ENCODE measurements around the gene ZNF318.
"Not testable (repeated sequence)": the region's sequence is repeated elsewhere in the genome, so short reads cannot be mapped to it uniquely, and the experiment has no call there.

ZNF318 gene

DNA sequence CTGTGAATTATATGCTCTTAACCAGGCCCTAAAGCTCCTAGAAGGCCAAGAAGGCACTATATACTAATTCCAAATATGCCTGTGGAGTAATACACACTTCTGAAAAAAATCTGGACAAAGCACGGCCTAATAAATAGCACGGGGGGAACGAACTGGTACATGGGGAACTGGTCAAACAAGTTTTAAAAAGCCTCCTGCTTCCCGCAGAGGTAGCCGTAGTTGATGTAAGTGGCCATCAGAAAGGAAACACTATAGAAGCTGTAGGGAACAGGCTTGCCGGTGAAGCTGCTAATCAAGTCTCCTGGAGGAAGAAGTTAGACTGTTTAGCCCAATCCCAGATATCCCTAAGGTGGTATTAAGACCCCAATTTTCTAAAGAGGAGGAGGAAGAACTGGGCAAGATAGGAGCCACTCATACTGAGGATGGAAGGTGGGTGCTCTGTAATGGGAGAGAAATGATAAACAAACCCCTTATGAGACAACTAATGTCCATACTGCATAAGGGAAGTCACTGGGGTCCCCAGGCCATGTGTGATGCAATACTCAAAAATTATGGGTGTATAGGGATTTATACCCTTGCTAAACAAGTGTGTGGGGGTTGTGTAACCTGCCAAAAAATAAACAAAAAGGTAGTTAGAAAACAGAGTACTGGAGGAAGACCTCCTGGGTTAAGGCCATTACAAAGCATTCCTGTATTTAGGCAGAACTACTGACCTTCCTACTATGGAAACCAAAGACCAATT lies 27.1 kb upstream of the ZNF318 start:
- TF ChIP-seq, protein P1, sequence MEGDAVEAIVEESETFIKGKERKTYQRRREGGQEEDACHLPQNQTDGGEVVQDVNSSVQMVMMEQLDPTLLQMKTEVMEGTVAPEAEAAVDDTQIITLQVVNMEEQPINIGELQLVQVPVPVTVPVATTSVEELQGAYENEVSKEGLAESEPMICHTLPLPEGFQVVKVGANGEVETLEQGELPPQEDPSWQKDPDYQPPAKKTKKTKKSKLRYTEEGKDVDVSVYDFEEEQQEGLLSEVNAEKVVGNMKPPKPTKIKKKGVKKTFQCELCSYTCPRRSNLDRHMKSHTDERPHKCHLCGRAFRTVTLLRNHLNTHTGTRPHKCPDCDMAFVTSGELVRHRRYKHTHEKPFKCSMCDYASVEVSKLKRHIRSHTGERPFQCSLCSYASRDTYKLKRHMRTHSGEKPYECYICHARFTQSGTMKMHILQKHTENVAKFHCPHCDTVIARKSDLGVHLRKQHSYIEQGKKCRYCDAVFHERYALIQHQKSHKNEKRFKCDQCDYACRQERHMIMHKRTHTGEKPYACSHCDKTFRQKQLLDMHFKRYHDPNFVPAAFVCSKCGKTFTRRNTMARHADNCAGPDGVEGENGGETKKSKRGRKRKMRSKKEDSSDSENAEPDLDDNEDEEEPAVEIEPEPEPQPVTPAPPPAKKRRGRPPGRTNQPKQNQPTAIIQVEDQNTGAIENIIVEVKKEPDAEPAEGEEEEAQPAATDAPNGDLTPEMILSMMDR (IDR thresholded peaks at IDR 0.05; ENCODE audit: low read depth, low read length), result no peak
- H3K27me3 ChIP-seq (ENCODE audit: insufficient read depth, low read depth, severe bottlenecking), result no peaks in the 10 kb centered on the region
- DNase-seq, result no peak
- no peaks in the 10 kb centered on the region for H3K36me3 ChIP-seq
- H3K4me3 ChIP-seq (ENCODE audit: low read depth, low read length), result no peak overlapping the region
- H3K27ac ChIP-seq, result no peak overlapping the region
- peaks cover 4% of the 10 kb centered on the region for H3K9me3 ChIP-seq (ENCODE audit: severe bottlenecking)

DNA sequence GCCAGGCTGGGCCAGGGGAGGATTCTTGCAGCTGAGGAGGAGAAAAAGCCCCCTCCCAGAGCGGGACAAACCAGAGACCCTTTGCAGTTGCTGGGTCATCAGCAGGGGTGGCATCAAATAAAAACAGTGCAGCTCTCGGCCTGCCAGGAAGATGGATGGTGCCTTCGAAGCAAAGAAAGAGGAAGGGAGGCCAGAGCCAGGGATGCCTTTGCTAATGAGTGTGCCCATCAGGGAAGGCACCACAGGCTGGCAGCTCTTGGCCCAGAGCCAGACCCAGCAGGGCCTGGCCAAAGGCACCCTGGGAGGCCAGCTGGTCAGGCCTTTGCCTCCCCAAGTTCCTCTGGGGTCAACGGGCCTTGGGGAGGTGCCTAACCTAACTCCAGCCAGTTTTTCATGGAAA lies 26.3 kb upstream of the ZNF318 start:
- Histone ChIP-seq H3K4me3 (ENCODE audit: low read depth, low read length) (no peak overlapping the region), H3K27me3 (ENCODE audit: insufficient read depth, low read depth, severe bottlenecking) (no peaks in the 10 kb centered on the region), H3K36me3 (no peaks in the 10 kb centered on the region), H3K9me3 (ENCODE audit: severe bottlenecking) (peaks cover 4% of the 10 kb centered on the region), H3K27ac (no peak overlapping the region)
- TF ChIP-seq, protein P1 (IDR thresholded peaks at IDR 0.05; ENCODE audit: low read depth, low read length), result no peak
- DNase-seq, result no peak

DNA sequence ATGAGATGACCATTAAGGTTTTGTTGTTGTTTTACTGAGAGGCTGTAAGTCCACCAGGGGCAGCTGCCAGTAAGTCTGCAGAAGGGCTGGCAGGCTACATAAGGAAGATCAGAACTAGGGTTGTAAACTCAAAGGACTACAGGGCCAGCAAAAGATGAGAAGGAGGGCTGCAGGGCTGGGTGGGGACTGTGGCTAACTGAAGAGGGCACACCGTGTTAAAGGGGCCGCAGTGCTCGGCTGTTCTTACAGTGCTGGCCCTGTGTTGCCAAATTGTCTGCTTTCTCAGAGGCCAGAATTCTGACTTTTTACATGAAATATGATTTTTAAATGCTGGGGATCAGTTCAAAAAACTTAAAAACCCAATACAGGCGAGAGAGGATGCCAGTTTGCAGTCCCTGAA lies 25.5 kb upstream of the ZNF318 start:
- TF ChIP-seq, protein P1 (IDR thresholded peaks at IDR 0.05; ENCODE audit: low read depth, low read length), result no peak
- H3K9me3 ChIP-seq (ENCODE audit: severe bottlenecking), result peaks cover 4% of the 10 kb centered on the region
- H3K36me3 ChIP-seq, result no peaks in the 10 kb centered on the region
- no peak overlapping the region for H3K4me3 ChIP-seq (ENCODE audit: low read depth, low read length)
- H3K27me3 ChIP-seq (ENCODE audit: insufficient read depth, low read depth, severe bottlenecking), result no peaks in the 10 kb centered on the region
- no peak overlapping the region for H3K27ac ChIP-seq
- no peak for DNase-seq

DNA sequence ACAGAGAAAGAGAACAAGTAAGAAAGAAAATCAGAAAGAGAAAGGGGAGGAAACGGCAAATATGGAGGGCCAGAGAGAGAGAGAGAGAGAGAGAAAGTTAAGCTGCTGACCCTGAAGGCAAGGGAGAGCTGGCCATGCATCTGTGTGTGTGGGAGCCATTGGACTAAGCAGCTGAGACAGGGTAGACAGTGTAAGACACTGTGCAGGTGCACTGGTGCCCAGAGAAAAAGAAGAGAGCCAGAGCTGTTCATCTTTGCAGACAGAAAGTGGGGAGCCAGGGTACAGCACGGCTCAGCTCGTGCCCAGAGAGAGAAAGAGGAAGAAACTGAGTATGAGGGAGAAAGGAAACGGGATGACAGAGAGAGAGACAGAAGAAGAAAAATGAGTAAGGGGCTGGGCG lies 24.2 kb upstream of the ZNF318 start:
- Histone ChIP-seq H3K4me3 (ENCODE audit: low read depth, low read length) (no peak overlapping the region), H3K27me3 (ENCODE audit: insufficient read depth, low read depth, severe bottlenecking) (no peaks in the 10 kb centered on the region), H3K27ac (no peak overlapping the region), H3K9me3 (ENCODE audit: severe bottlenecking) (peaks cover 4% of the 10 kb centered on the region), H3K36me3 (no peaks in the 10 kb centered on the region)
- TF ChIP-seq, protein P1 (IDR thresholded peaks at IDR 0.05; ENCODE audit: low read depth, low read length), result no peak
- no peak for DNase-seq

DNA sequence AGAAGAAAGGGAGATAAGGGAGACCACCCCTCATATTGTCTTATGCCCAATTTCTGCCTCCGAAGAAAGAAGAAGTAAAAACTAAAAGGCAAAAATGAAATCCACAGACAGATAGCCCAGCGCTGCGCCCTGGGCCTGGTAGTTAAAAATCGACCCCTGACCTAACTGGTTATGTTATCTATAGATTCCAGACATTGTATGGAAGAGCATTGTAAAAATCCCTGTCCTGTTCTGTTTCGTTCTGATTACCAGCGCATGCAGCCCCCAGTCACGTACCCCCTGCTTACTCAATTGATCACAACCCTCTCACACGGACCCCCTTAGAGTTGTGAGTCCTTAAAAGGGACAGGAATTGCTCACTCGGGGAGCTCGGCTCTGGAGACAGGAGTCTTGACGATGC lies 23.7 kb upstream of the ZNF318 start:
- H3K27ac ChIP-seq; DNase-seq; H3K36me3 ChIP-seq; H3K4me3 ChIP-seq (ENCODE audit: low read depth, low read length); H3K27me3 ChIP-seq (ENCODE audit: insufficient read depth, low read depth, severe bottlenecking); H3K9me3 ChIP-seq (ENCODE audit: severe bottlenecking): not testable (repeated sequence)

DNA sequence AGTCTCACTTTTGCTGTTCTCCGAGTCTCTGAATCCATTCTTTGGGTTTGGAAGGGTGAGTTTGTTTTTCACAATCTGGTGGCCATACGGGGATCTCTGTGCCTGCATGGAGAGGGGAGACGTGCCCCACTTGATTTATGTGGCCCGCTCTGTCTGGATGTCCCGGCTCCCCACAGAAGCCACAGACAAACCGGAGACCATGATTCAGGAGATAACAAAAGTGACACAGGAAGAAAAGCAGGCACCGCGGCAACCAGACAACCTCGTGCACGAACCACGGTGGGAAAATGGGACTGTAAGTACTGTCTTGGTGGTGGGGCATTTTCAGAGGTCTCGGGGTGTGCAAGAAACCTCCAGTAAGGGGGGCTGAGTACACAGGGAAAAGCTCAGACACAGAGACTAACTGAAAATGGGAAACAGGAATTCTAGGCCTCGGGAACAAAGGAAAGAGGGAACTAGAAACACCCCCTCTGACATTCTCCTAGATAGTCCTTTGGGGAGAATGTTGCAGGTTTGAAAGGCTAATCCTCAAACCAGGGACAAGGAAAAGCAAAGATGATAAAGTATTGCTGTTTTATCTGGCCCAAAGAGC lies 22.1 kb upstream of the ZNF318 start:
- Histone ChIP-seq H3K36me3 (no peaks in the 10 kb centered on the region), H3K9me3 (ENCODE audit: severe bottlenecking) (peaks cover 4% of the 10 kb centered on the region), H3K4me3 (ENCODE audit: low read depth, low read length) (no peak overlapping the region), H3K27me3 (ENCODE audit: insufficient read depth, low read depth, severe bottlenecking) (no peaks in the 10 kb centered on the region), H3K27ac (no peak overlapping the region)
- no peak for DNase-seq
- TF ChIP-seq, protein P1 (IDR thresholded peaks at IDR 0.05; ENCODE audit: low read depth, low read length), result no peak

DNA sequence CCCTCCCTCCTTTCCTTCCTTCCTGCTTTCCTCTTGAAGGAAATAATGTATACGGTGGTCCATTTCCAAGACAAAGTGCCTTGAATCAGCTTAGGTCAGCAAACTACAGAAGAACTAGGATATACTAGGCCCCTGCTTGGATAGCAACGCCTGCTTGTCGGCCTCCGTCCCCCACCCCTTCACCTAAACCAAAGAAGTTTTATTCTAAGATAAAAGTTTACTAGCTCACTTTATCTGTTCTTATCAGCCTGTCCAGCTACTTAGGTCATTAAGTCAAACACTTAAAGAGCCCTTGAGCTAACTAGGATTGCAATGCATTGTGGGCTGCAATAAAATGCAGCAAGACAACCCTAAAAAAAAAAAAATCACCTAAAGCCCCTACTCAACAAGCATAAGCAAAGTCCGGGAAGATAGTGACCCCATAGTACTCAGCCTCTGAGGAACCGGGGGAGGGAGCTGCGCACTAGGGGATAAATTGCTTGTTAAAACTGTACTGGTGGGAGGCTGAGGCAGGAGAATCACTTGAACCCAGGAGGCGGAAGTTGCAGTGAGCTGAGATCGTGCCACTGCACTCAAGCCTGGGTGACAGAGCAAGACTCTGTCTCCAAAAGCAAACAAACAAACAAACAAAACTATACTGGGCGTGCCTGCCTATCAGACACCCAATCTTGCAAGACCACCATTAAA lies 21.4 kb upstream of the ZNF318 start:
- H3K36me3 ChIP-seq; DNase-seq; H3K27me3 ChIP-seq (ENCODE audit: insufficient read depth, low read depth, severe bottlenecking); H3K4me3 ChIP-seq (ENCODE audit: low read depth, low read length); H3K27ac ChIP-seq; H3K9me3 ChIP-seq (ENCODE audit: severe bottlenecking): not testable (repeated sequence)
